Liver (tissue), 3 donors: ENCODE results near the gene ABLIM1.

Experiments
- FOXA1 ChIP-seq: IDR thresholded peaks from 2 replicates; pipeline ENCODE4 v1.6.1; 2016; ENCODE audit warnings: antibody characterized with exemption
- HNF4G ChIP-seq: IDR thresholded peaks from 2 replicates; pipeline ENCODE4 v1.6.1; 2016; ENCODE audit warnings: antibody characterized with exemption
- JUND ChIP-seq, 2 donors: IDR thresholded peaks; 2 replicates each; pipeline ENCODE4 v1.6.1; 2016; ENCODE audit warnings: antibody characterized with exemption in 2 of 2
- RAD21 ChIP-seq, 2 donors: IDR thresholded peaks; 2 replicates each; pipeline ENCODE4 v1.6.1; 2016; ENCODE audit warnings: antibody characterized with exemption in 2 of 2, mild to moderate bottlenecking in 2 of 2
- YY1 ChIP-seq: IDR thresholded peaks from 2 replicates; pipeline ENCODE4 v1.6.1; 2016; ENCODE audit warnings: antibody characterized with exemption, mild to moderate bottlenecking
- TF ChIP-seq, protein P1 (sequence below): fragments of 150-350 bp; IDR thresholded peaks from 2 replicates; pipeline ENCODE4 v1.5.1; 2017; ENCODE audit warnings: improper control_type of control experiment, low read depth, low read length; ENCODE audit not compliant: missing input control
- TF ChIP-seq, protein P2 (sequence below): IDR thresholded peaks from 2 replicates; pipeline ENCODE4 v1.6.1; 2016; ENCODE audit warnings: antibody characterized with exemption
- TF ChIP-seq, protein P3 (sequence below): IDR thresholded peaks from 2 replicates; pipeline ENCODE4 v1.6.1; 2016; ENCODE audit warnings: antibody characterized with exemption, mild to moderate bottlenecking
- TF ChIP-seq, protein P4 (sequence below): IDR thresholded peaks from 2 replicates; pipeline ENCODE4 v1.6.1; 2016; ENCODE audit warnings: antibody characterized with exemption
- donor health status: healthy.
- donor health status: healthy.

DNA sequence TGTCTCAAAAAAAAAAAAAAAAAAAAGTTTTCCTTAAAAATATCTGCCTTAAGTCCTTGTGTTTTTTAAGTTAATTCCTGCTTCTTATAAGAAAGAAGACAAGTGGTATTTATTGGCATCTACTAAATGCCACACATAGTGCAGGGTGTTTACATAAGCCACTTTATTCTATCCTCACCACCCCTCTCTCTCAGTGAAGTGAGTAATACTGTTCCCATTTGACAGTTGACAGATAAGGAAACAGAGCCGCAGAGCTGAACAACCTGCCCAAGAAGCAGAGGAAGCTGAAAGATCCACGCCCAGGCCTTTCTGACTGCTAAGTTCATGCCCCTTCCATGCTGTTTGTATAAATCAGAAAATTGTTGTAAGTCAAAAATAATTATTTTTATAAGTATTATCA is 54.1 kb downstream of the ABLIM1 start:
- TF ChIP-seq RAD21 (IDR thresholded peaks at IDR 0.05) (no peak), FOXA1 (no peak), JUND (IDR thresholded peaks at IDR 0.05) (no peak), YY1 (no peak), HNF4G (no peak)
- TF ChIP-seq, protein P1, sequence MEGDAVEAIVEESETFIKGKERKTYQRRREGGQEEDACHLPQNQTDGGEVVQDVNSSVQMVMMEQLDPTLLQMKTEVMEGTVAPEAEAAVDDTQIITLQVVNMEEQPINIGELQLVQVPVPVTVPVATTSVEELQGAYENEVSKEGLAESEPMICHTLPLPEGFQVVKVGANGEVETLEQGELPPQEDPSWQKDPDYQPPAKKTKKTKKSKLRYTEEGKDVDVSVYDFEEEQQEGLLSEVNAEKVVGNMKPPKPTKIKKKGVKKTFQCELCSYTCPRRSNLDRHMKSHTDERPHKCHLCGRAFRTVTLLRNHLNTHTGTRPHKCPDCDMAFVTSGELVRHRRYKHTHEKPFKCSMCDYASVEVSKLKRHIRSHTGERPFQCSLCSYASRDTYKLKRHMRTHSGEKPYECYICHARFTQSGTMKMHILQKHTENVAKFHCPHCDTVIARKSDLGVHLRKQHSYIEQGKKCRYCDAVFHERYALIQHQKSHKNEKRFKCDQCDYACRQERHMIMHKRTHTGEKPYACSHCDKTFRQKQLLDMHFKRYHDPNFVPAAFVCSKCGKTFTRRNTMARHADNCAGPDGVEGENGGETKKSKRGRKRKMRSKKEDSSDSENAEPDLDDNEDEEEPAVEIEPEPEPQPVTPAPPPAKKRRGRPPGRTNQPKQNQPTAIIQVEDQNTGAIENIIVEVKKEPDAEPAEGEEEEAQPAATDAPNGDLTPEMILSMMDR, result no peak
- TF ChIP-seq, protein P2, sequence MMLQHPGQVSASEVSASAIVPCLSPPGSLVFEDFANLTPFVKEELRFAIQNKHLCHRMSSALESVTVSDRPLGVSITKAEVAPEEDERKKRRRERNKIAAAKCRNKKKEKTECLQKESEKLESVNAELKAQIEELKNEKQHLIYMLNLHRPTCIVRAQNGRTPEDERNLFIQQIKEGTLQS, result no peak
- TF ChIP-seq, protein P3, sequence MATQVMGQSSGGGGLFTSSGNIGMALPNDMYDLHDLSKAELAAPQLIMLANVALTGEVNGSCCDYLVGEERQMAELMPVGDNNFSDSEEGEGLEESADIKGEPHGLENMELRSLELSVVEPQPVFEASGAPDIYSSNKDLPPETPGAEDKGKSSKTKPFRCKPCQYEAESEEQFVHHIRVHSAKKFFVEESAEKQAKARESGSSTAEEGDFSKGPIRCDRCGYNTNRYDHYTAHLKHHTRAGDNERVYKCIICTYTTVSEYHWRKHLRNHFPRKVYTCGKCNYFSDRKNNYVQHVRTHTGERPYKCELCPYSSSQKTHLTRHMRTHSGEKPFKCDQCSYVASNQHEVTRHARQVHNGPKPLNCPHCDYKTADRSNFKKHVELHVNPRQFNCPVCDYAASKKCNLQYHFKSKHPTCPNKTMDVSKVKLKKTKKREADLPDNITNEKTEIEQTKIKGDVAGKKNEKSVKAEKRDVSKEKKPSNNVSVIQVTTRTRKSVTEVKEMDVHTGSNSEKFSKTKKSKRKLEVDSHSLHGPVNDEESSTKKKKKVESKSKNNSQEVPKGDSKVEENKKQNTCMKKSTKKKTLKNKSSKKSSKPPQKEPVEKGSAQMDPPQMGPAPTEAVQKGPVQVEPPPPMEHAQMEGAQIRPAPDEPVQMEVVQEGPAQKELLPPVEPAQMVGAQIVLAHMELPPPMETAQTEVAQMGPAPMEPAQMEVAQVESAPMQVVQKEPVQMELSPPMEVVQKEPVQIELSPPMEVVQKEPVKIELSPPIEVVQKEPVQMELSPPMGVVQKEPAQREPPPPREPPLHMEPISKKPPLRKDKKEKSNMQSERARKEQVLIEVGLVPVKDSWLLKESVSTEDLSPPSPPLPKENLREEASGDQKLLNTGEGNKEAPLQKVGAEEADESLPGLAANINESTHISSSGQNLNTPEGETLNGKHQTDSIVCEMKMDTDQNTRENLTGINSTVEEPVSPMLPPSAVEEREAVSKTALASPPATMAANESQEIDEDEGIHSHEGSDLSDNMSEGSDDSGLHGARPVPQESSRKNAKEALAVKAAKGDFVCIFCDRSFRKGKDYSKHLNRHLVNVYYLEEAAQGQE, result no peak
- TF ChIP-seq, protein P4, sequence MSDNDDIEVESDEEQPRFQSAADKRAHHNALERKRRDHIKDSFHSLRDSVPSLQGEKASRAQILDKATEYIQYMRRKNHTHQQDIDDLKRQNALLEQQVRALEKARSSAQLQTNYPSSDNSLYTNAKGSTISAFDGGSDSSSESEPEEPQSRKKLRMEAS, result no peak
